ENCODE measurements around the gene P2RX4.

P2RX4 gene

DNA sequence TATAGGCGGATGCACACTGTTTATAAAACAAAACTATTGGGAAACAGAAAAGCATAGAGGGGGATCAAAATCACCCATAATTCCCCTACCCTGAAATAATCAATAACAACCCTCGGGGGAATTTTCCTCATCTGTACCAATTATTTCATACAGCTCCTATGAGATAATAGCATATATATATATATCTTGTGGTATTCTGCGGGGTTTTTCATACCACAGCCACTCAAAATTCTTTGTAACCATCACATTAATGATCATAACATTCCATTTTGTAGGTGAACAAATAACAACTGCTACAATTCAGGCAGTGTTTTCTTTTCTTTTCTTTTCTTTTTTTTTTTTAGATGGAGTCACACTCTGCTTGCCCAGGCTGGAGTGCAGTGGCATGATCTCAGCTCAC is 42.0 kb upstream of the P2RX4 start:
- no peak overlapping the region for H3K4me3 ChIP-seq (ENCODE audit: low read length)
- TF ChIP-seq, protein P1, sequence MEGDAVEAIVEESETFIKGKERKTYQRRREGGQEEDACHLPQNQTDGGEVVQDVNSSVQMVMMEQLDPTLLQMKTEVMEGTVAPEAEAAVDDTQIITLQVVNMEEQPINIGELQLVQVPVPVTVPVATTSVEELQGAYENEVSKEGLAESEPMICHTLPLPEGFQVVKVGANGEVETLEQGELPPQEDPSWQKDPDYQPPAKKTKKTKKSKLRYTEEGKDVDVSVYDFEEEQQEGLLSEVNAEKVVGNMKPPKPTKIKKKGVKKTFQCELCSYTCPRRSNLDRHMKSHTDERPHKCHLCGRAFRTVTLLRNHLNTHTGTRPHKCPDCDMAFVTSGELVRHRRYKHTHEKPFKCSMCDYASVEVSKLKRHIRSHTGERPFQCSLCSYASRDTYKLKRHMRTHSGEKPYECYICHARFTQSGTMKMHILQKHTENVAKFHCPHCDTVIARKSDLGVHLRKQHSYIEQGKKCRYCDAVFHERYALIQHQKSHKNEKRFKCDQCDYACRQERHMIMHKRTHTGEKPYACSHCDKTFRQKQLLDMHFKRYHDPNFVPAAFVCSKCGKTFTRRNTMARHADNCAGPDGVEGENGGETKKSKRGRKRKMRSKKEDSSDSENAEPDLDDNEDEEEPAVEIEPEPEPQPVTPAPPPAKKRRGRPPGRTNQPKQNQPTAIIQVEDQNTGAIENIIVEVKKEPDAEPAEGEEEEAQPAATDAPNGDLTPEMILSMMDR (conservative IDR thresholded peaks at IDR 0.05; ENCODE audit: low read length): no peak
- DNase-seq (ENCODE audit: low read depth): no peak

DNA sequence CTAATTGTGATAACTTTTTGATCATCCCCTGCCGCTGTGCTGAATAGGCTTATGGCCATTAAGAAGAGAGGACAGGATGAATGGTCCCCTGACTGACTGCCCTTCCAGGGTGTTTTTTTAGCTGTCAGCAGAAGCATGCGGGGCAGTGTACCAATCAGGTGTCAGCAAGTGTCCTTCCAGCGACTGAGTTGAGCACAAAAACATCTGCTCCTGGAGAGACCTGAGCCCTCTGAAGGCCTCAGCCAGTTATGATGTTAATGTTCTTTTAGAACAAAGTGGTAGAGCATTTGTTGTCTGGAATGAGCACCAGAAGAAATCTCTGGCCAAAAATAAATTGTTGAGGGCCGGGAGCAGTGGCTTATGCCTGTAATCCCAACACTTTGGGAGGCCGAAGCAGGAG is 39.8 kb upstream of the P2RX4 start:
- no peak overlapping the region for H3K4me3 ChIP-seq (ENCODE audit: low read length)
- TF ChIP-seq, protein P1 (conservative IDR thresholded peaks at IDR 0.05; ENCODE audit: low read length): no peak
- no peak for DNase-seq (ENCODE audit: low read depth)

DNA sequence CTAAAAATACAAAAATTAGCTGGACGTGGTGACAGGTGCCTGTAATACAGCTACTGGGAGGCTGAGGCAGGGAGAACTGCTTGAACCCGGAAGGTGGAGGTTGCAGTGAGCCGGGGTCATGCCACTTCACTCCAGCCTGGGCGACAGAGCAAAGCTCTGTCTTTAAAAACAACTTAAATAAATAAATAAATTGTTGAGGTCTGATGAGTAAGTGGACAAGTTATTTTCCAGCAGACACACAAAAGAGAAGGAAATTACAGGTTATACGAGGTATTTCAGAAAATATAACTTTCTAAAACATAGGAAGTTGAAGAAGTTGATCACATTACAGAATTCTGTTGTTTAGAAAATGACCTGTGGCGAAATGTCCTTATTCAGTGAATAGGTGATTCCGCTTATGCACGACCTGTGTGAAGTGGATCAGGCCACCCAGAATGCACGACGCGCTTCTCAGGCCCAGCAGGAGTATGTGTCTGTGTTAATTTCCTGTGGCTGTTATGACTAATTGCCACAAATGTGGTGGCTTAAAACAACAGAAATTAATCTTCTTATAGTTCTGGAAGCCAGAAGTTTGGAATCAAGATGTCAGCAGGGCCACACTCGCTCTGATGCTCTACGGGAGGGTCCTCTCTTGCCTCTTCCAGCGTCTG is 39.2 kb upstream of the P2RX4 start:
- TF ChIP-seq, protein P1 (conservative IDR thresholded peaks at IDR 0.05; ENCODE audit: low read length): no peak
- DNase-seq (ENCODE audit: low read depth): peak; percentile 8
- H3K4me3 ChIP-seq (ENCODE audit: low read length): no peak overlapping the region

DNA sequence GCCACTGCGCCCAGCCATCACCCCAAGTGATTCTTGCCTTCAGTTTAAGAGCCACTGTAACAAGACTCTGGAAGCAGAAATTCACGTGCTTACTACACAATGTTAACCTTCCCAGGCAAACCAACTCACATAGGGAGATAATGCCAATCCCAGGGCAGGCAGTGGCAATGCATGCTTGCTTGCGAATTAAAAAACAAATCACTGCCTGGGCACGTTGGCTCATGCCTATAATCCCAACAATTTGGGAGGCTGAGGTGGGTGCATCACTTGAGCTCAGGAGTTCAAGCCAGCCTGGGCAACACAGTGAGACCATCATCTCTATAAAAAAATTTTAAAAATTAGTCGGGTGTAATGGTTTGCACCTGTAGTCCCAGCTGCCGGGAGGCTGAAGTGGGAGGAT is 37.8 kb upstream of the P2RX4 start:
- no peak overlapping the region for H3K4me3 ChIP-seq (ENCODE audit: low read length)
- no peak for DNase-seq (ENCODE audit: low read depth)
- TF ChIP-seq, protein P1 (conservative IDR thresholded peaks at IDR 0.05; ENCODE audit: low read length): no peak

DNA sequence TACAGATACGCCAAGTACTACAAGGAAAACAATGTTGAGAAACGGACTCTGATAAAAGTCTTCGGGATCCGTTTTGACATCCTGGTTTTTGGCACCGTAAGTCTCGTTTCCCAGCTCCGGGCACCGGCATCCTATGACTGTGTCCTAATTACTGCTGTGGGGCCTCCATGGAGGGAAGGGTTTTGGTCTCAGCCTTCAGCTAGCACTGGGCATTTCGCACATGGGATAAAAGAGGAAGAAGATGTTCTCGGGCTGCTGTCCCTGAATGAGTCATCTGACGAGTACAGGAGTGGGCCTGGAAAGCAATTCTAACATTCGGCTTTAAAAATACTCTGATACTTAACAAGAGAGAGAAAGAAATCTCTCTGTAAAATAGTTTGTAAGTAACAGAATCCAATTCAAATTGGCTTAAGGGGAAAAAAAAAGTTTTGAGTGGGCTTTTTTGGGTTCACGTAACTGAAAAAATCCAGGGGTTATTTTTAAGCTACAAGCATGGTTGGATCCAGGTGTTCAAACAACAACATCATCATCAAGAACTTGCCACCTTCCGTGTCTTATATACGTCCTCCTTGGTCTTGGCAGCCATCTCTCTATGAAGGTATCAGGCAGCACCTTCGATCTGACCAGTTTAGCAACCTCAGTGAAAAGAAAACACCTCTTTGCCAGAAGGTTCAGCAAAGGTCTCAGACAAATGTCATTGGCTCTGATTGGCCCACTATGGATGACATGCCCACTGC is 34.4 kb upstream of the P2RX4 start:
- TF ChIP-seq, protein P1 (conservative IDR thresholded peaks at IDR 0.05; ENCODE audit: low read length): no peak
- no peak overlapping the region for H3K4me3 ChIP-seq (ENCODE audit: low read length)
- no peak for DNase-seq (ENCODE audit: low read depth)

DNA sequence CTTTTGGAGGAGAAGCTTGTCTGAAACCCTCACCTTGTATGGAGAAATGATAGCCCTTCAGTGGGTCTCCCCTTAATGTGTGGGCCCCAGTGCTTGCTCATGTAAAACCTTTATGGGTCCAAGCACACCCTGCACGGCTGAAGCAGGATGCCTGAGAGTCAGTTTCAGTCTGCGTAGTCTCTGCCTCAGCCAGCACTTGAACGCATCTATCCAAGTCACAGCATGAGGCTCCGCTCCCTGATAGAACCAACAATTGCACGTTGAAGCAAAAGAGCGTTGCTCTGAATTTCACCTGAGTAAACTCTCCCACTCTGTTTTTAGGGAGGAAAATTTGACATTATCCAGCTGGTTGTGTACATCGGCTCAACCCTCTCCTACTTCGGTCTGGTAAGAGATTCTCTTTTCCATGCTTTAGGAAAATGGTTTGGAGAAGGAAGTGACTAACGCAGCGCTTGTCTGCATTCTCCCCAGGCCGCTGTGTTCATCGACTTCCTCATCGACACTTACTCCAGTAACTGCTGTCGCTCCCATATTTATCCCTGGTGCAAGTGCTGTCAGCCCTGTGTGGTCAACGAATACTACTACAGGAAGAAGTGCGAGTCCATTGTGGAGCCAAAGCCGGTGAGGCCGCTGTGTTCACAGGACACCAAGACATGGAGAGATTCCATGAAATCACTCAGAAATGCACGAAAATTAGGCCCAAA is 33.0 kb upstream of the P2RX4 start:
- TF ChIP-seq, protein P1 (conservative IDR thresholded peaks at IDR 0.05; ENCODE audit: low read length): no peak
- no peak for DNase-seq (ENCODE audit: low read depth)
- H3K4me3 ChIP-seq (ENCODE audit: low read length): no peak overlapping the region

Data from AG10803 (cell line).